CD1c-positive myeloid dendritic cell (primary cell): ENCODE data around the gene RAP1A.

ENCODE experiments used
- DNase-seq: peaks from one replicate; pipeline ENCODE4 v3.0.0-alpha.2; 2016; ENCODE audit errors: extremely low spot score

The RAP1A gene

GRCh38 chr1:111717450-111717849, 97.9 kb downstream of the RAP1A start:
- DNase-seq: no peak

- DNase-seq: no peak
Measured at GRCh38 chr1:111719135-111719534, 99.5 kb downstream of the RAP1A start.

- DNase-seq: no peak
Measured at GRCh38 chr1:111719674-111720132, 100.1 kb downstream of the RAP1A start.

GRCh38 chr1:111720274-111720976, 100.8 kb downstream of the RAP1A start:
- no peak for DNase-seq

- no peak for DNase-seq
Measured at GRCh38 chr1:111720977-111721786, 101.6 kb downstream of the RAP1A start.

GRCh38 chr1:111723091-111723806, 103.7 kb downstream of the RAP1A start:
- no peak for DNase-seq

- DNase-seq: no peak
Measured at GRCh38 chr1:111723871-111724270, 104.3 kb downstream of the RAP1A start.

- DNase-seq: no peak
Measured at GRCh38 chr1:111725192-111725591, 105.6 kb downstream of the RAP1A start.

GRCh38 chr1:111727056-111727455, 107.5 kb downstream of the RAP1A start:
- DNase-seq: no peak

- no peak for DNase-seq
Measured at GRCh38 chr1:111729271-111729921, 109.8 kb downstream of the RAP1A start.

GRCh38 chr1:111729946-111730681, 110.5 kb downstream of the RAP1A start:
- no peak for DNase-seq

GRCh38 chr1:111730706-111731105, 111.1 kb downstream of the RAP1A start:
- DNase-seq: no peak

- DNase-seq: no peak
Measured at GRCh38 chr1:111731956-111732355, 112.4 kb downstream of the RAP1A start.

GRCh38 chr1:111732718-111733117, 113.1 kb downstream of the RAP1A start:
- DNase-seq: no peak

GRCh38 chr1:111733183-111733991, 113.8 kb downstream of the RAP1A start:
- DNase-seq: peak; percentile 92

GRCh38 chr1:111733992-111734341, 114.4 kb downstream of the RAP1A start:
- DNase-seq: peak; percentile 84

- DNase-seq: no peak
Measured at GRCh38 chr1:111734426-111734825, 114.8 kb downstream of the RAP1A start.

- DNase-seq: no peak
Measured at GRCh38 chr1:111734856-111735255, 115.3 kb downstream of the RAP1A start.

GRCh38 chr1:111735321-111735720, 115.7 kb downstream of the RAP1A start:
- no peak for DNase-seq

- DNase-seq: no peak
Measured at GRCh38 chr1:111735858-111736544, 116.4 kb downstream of the RAP1A start.
